ENCODE results near the gene C6orf132.
"Not testable (repeated sequence)": the region's sequence is repeated elsewhere in the genome, so short reads cannot be mapped to it uniquely, and the experiment has no call there.

C6orf132 gene

DNA sequence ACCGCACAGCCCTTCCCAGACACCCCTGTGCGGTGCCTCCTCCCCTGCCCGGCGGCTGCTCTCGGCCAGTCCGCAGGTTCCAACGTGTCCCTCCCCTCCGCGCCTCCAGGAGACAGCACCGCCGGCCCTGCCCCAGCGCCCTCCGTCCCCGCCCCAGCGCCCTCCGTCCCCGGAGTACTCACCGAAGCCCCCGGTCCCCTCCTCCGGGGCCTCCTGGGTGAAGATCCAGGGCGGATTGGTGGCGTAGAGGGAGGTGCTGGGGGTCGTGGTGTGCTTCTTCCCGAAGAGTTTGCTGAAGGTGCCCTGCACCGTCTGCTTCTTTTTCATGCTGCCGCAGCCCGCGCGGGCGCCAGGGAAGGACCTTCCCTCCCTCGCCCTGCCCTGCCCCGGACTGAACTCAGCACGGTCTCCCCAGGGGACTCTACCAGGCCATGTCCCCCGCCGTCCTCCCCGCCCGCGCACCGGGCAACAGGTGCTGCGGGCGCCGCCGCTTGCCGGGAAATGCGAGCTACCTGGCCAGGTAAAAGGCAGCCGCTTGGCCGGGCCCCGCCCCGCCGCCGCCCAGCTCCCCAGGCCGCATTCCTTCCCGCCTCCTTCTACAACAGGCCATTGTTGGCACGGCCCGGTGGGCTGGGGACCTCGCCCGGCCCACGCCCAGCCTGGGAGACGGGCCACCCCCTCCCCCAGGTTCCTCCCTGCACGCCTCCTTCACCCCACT is at the start of gene C6orf132:
C6orf132 (minus strand) TSS at position 503 of the 718 bp plus-strand sequence; CDS start at position 327, 176 bp downstream.
- DNase-seq, result peak in 1 of 2 experiments; percentile 14

DNA sequence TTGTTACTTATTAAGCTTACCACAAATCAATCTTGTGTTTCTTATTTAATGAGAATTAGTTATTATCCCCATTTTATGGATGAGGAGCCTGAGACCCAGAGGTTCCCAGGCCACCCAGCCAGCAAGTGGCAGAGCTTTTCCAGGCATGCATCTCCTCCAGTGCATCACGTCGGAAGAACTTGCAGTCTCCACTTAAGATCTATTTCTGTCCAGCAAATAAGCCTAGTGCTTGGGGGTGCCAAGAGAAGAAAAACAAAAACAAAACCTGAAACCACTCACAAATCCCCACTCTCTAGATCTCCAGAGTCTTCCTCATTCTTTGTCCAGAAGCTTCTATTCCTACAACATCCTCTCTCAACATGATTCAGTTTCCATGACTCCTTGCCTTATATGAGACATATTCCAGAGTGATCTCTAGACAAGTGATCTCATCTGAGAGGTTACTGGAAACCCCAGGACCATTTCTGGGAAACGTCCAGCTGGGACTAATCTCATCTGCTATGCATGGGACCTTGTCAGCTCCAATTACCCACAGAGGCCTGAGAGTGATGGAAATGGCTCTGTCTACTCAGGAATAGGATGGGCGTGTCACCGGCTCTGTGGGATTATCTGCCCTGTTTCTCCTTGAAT is 48.2 kb upstream of the C6orf132 start:
- DNase-seq, result no peak

GRCh38 chr6:42188406-42188805 is 46.0 kb upstream of the C6orf132 start:
- DNase-seq, result no peak

GRCh38 chr6:42185597-42185996 is 43.2 kb upstream of the C6orf132 start:
- DNase-seq, result no peak

DNA sequence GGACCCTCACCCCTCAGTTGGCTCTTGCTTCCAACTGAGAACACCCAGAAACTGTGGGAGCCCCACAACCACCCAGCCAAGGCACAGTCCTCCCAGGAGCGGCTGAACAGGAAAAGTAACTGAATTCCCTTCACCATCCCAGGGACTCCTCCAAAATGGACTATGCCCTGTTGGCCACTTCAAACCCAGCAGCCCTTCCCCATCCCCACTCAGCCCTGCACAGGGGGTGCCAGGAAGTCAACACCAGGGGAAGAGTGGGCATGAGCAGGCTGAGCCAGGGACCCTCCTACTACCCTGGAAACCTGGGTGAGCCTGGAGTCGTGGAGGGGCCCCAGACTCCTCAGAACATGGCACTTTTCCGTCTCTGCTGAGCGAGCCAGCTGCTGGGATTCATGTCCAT is 42.1 kb upstream of the C6orf132 start:
- DNase-seq, result no peak

DNA sequence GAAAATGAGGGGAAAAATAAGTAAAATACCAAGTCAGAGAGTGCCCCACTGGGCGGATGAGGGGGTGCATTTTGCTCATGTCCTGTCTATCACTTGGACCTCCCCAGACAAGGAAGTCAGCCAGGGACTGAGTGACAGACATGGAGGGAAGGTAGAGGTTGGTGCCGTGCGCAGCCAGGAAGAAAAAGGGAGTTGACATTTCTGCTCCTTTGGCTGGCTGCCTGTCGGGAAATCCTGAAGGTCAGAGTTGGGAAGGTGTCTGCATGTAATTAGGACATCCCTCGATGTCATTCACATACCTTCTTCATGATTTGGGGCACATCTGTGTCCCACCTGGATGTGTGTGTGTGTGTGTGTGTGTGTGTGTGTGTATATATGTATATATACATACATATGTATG is 39.7 kb upstream of the C6orf132 start:
- no peak for DNase-seq

- no peak for DNase-seq
Measured at GRCh38 chr6:42179945-42180313, 37.5 kb upstream of the C6orf132 start.

GRCh38 chr6:42179261-42179944 is 37.0 kb upstream of the C6orf132 start:
- DNase-seq, result no peak

- no peak for DNase-seq
Measured at GRCh38 chr6:42177514-42178364, 35.3 kb upstream of the C6orf132 start.

GRCh38 chr6:42176981-42177380 is 34.6 kb upstream of the C6orf132 start:
- no peak for DNase-seq

- DNase-seq, result no peak
Measured at GRCh38 chr6:42175860-42176259, 33.4 kb upstream of the C6orf132 start.

DNA sequence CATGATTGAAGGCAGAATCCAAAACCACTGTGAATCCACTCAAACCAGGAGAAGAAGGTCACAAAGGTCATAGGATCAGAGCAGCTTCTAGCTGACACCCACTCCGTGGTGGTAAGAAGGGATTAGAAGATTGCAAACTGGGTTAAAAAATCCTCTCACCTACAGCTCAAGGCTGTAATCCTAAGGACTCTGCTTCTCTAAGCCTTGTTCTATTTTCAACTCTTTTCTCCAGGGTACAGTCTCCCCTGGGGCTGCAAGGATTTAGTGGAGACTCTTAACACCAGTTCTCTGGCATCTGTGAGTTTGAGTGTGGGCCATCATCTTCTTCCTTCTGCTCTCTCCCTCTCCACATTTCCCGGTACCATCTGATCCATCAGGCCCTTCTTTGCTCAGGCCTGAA is 30.7 kb upstream of the C6orf132 start, which contains the start of gene GUCA1A:
GUCA1A (plus strand) TSS at position 264 of the 400 bp plus-strand sequence. CDS start 250 bp downstream, outside the sequence.
- DNase-seq, result no peak

GRCh38 chr6:42171813-42172581 is 29.6 kb upstream of the C6orf132 start:
- no peak for DNase-seq

DNA sequence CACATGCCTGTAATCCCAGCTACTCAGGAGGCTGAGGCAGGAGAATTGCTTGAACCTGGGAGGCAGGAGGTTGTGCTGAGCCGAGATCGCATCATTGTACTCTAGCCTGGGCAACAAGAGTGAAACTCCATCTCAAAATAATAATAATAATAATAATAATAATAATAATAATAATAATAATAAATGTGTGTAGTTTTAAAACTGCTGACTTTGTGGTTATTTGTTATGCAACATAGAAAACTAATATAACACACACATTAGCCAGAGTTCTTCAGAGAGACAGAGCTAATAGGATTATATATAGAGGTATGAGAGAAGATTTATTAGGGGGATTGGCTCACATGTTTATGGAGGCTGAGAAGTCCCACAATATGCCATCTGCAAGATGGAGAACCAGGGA is 27.4 kb upstream of the C6orf132 start:
- DNase-seq, result not testable (repeated sequence)

GRCh38 chr6:42168650-42169049 is 26.2 kb upstream of the C6orf132 start:
- DNase-seq, result no peak

DNA sequence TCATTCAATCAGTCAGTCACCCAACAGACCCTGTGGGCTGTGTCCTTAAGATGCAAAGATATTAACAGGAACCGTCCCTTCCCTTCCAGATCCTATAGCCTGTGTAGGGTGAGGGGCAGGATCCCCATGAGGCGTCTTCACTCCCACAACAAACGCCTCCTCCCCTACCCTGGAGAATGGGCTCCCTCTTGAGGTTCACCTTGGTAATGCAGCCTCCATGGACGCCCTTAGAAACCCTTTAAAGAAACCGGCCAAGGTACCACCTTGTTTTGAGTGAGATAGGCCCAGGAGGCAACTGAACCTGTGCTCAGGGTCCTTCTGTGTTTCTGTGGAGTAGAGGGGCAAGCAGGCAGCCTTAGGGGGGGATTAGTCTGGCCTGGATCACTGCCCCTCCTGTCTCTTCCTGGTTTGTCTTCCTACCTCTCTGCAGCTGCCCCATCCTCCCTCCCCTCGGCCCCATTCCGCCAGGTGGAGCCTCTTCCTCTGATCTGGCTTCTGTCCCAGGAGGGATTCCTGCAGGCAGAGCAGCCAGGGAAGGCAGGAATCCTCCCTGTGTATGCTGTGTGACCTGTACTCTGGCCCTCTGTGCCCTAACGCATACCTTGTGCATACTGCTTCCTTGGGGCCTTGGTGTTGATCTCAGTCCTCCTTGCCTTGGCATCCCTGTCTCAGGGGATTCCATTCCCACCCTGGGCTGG is 24.2 kb upstream of the C6orf132 start:
- peak; percentile 65 to 75 for DNase-seq

DNA sequence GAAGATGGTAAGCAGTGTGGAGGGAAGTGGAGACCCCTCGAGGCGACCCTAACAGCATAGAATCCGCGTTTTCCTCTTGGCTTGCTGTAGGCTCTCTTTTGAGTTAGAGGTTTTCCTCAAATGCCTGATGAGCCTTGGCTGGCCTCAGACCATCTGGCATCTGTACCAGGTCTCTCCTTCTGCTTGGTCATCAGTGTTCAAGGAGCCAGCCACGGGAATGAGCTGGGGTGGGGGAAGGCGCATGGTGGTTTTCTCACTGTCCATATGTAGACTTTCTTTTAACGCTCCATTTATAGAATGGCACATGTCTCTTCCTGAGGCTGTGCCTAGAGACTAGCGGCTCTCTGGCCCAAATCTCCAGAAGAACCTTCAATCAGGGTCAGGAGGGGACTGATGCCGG is 22.6 kb upstream of the C6orf132 start:
- DNase-seq, result no peak

GRCh38 chr6:42163981-42164380 is 21.6 kb upstream of the C6orf132 start:
- DNase-seq, result no peak

- no peak for DNase-seq
Measured at GRCh38 chr6:42162812-42163211, 20.4 kb upstream of the C6orf132 start.

DNA sequence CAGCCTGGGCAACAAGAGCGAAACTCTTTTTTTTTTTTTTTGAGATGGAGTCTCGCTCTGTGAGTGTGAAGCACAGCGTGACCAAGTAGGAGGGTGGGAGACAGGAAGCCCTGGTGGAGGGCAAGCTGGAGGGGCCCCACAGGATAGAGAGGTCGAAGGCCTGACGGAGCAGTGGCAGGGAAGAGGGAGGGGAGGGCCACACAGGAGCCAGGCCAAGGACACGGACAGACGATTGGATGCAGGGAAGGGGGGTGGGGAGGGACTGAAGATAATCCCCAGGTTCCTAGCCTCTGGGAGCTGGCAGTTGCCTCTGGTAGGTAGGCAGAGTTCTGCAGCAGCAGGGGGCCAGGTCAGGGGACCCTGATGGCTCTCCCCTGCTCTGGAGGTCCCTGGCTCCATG is 20.0 kb upstream of the C6orf132 start:
- no peak for DNase-seq

GRCh38 chr6:42159431-42160024 is 17.1 kb upstream of the C6orf132 start:
- no peak for DNase-seq

All from NCI-H1930 (cell line).